Motor neuron (in vitro differentiated cells): ENCODE data around the gene COL4A6. TPM values are rescaled to one million over a fixed set of nuclear protein-coding genes. Genes with fewer than 3 reads are reported as not detected.
"Not testable (repeated sequence)": the region's sequence is repeated elsewhere in the genome, so short reads cannot be mapped to it uniquely, and the experiment has no call there.

Source experiments
- ATAC-seq, 8 experiments: fragments of 200-7000 bp; cut with Tn5 transposase; replicated peaks in 6 of 8; 2 replicates each; pipeline ENCODE4 v1.8.0; 2021; ENCODE audit warnings: mild to moderate bottlenecking in 8 of 8, moderate library complexity in 8 of 8
- H3K27ac ChIP-seq, 2 donors: fragments of 250-450 bp; sonication (Bioruptor Pico); 2 replicates each; pipeline ENCODE4 v1.9.0; 2021; ENCODE audit warnings: antibody characterized with exemption in 2 of 2, mild to moderate bottlenecking in 2 of 2, moderate library complexity in 1 of 2
- H3K4me1 ChIP-seq, 2 donors: fragments of 250-450 bp; sonication (Bioruptor Pico); replicated peaks in 1 of 2; 2 replicates each; pipeline ENCODE4 v1.6.1; 2021; ENCODE audit warnings: antibody characterized with exemption in 2 of 2, mild to moderate bottlenecking in 2 of 2, moderate library complexity in 1 of 2
- H3K4me3 ChIP-seq, 5 donors: fragments of 250-450 bp; sonication (Bioruptor Pico); 2 replicates each; pipeline ENCODE4 v1.9.0; 2021; ENCODE audit warnings: antibody characterized with exemption in 5 of 5, mild to moderate bottlenecking in 5 of 5, moderate library complexity in 4 of 5
- WGBS, 10 experiments: fragments of 450-650 bp; shearing (Covaris generic); methylation state at CpG; one replicate each; pipeline ENCODE4 v1.0.0; 2022; 5-methylcytosine and 5-hydroxymethylcytosine counted together
- in situ Hi-C, 9 experiments: fragments of 400-800 bp; cut with MboI; loops; one replicate each; pipeline ENCODE4 v1.15.0; 2021; ENCODE audit warnings: low sequenced_read_pairs in 9 of 9, low pct_unique_long_range_greater_than_20kb in 2 of 9; ENCODE audit not compliant: unreplicated experiment in 9 of 9
- total RNA-seq, 8 experiments: library from RNA; unstranded; fragments of 300-600 nt; gene quantifications; 2 replicates each; pipeline versions ENCODE4 v1.2.3 to v1.2.4, GENCODE V29; 2022

The COL4A6 gene
- 10 to 100 TPM in 1 of 8 experiments, 1 to 10 TPM in 6, under 1 TPM in 1; 0.76 to 16.2 (median 1.4) TPM for total RNA-seq

DNA sequence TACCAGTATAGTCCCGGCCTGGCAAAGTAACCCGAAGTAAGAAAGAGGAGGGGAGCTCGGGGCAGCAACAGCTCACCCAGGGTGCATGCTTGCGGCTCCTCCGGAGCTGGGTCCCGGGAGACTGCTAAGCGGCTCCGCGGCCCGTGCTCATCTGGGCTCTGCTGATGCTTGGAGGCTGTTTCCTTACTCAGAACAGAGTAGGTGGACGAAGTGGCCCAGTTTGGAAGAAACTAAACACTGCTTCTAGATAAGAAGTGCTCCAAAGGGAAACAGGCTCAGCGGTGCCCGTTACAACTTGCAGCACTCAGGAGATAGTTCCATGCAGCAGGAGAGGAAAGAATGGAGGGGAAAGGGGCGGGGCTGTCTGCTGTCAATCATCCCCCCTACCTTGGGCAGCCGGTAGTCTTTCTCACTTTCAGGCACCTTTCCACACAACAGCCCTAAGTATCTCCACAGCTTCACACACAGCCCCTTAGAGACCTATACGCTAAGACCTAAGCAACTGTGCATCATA, at the start of gene COL4A6:
Gene COL4A6, minus strand, starts transcription at position 313 of the 514 bp plus-strand sequence. Its CDS starts 226 bp downstream, at position 87.
- WGBS, 10 experiments = 0% methylated on average over 2 of the region's 16 CpGs; no CpG with 5 or more reads in 9 of the 10 experiments
- H3K4me1 ChIP-seq = peaks cover 0 to 2% of the 10 kb centered on the region in 2 donors
- H3K27ac ChIP-seq = no peak within 1 kb of the TSS
- peak; percentile 42 to 78 (median 70) for ATAC-seq
- peak within 1 kb of the TSS; percentile 31 to 59 (median 47) for H3K4me3 ChIP-seq
- in situ Hi-C loops = no loop called here

DNA sequence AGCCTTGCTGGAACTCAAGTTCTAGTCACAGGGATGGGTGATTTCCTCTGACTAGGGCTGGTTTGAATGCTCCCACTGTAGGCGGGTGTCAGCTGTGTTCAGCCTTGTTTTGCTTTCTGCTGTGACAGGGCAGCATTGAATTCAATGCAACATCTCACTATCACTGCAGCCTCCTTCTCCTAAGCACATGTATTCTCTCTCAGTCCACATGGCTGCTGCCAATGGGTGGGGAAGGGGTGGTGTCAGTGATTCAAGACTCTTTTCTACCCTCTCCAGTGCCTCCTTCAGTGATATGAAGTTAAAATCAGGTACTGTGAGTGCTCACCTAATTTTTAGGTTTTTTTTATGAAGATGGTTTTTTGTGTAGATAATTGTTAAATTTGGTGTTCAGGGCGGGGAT, 47.7 kb upstream of the COL4A6 start:
- H3K4me1 ChIP-seq = no peaks in the 10 kb centered on the region
- 50 to 100% (median 71%) methylated on average over 1 to 2 of the region's 2 CpGs; no CpG with 5 or more reads in 6 of the 10 experiments for WGBS, 10 experiments
- in situ Hi-C loops = no loop called here
- no peak overlapping the region for H3K27ac ChIP-seq
- no peak overlapping the region for H3K4me3 ChIP-seq
- peak in 1 of 8 experiments; percentile 57 for ATAC-seq

DNA sequence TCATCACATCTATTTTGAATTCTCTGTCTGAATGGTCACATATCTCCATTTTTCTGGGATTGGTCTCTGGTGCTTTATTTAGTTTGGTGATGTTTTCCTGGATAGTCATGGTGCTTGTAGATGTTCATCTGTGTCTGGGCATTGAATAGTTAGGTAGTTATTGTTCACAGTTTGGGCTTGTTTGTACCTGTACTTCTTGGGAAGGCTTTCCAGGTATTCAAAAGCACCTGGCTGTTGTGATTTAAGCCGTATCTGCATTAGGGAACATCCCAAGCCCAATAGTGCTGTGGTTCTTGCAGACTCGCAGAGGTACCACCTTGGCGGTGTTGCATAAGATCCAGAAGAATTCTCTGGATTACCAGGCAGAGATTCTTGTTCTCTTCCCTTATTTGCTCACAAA, 46.0 kb upstream of the COL4A6 start:
- 40 to 70% (median 40%) methylated on average over 1 to 2 of the region's 3 CpGs; no CpG with 5 or more reads in 7 of the 10 experiments for WGBS, 10 experiments
- in situ Hi-C loops = no loop called here
- no peak for ATAC-seq

GRCh38 chrX:108481528-108481927, 43.3 kb upstream of the COL4A6 start:
- H3K4me1 ChIP-seq, ATAC-seq, in situ Hi-C loops, H3K4me3 ChIP-seq, H3K27ac ChIP-seq: not testable (repeated sequence)
- WGBS, 10 experiments = 41 to 54% methylated on average over 4 to 6 of the region's 6 CpGs; no CpG with 5 or more reads in 8 of the 10 experiments

More for the DNA sequence above, 46.0 kb upstream of the COL4A6 start:
- Histone ChIP-seq H3K27ac (no peak overlapping the region), H3K4me1 (no peaks in the 10 kb centered on the region), H3K4me3 (no peak overlapping the region)

DNA sequence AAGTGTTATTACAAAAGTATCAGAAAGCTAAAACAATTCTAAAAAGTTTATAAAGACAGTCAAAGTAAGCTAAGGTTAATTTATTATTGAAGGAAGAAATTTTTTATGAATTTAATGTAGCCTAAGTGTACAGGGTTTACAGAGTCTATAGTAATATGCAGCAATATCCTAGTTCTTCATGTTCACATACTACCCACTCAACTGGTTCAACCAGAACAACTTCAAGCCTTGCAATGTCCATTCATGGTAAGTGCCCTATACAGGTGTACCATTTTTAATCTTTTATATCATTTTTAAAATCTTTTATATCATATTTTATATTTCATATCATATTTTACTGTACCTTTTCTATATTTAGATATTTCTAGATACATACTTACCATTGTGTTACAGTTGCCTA, 35.8 kb upstream of the COL4A6 start:
- ATAC-seq = no peak

DNA sequence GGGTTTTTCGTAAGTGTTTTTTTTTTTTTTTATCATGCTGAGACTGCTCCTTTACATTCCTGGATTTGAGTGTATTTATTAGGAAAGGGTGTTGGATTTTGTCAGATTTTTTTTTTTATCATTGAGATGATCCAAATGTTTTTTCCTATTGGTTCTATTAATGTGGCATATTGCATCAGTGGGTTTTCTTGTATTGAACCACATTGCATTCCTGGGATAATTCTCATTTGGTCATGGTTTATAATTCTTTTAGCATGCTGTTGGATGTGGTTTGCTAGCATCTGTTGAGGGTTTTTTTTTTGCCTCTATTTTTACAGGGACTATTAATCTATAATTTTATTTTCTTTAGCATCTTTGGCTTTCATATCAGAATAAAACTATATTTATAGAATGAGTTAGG, 30.3 kb upstream of the COL4A6 start:
- ATAC-seq = no peak
- 9 to 88% (median 71%) methylated on average over 1 of the region's 1 CpG; no CpG with 5 or more reads in 5 of the 10 experiments for WGBS, 10 experiments
- Histone ChIP-seq H3K4me1 (no peaks in the 10 kb centered on the region), H3K27ac (no peak overlapping the region), H3K4me3 (no peak overlapping the region)
- in situ Hi-C loops = no loop called here

More for the DNA sequence above, 35.8 kb upstream of the COL4A6 start:
- no peak overlapping the region for H3K4me3 ChIP-seq
- no peak overlapping the region for H3K27ac ChIP-seq
- no peaks in the 10 kb centered on the region for H3K4me1 ChIP-seq
- in situ Hi-C loops = no loop called here

DNA sequence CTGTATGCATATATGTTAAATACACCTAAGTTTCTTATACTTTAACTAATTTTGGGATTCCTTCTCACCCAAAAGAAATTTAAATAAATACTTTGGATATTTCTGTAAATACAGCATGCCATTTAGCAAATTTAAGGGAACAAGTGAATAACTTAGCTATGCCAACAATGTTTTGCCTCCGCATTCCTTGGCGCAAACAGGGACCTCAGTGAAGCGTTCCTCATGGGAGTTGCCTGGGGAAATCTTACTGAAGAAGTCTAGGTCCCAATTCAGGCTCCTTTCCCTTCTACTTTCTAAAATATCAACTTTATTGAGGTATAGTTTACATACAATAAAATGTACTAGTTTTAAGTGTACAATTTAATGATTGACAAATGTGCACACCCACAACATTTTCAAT, 26.4 kb upstream of the COL4A6 start:
- peak in 1 of 8 experiments; percentile 46 for ATAC-seq
- 12 to 100% (median 83%) methylated on average over 1 to 3 of the region's 3 CpGs; no CpG with 5 or more reads in 6 of the 10 experiments for WGBS, 10 experiments
- in situ Hi-C loops = no loop called here
- Histone ChIP-seq H3K4me1 (no peaks in the 10 kb centered on the region), H3K4me3 (no peak overlapping the region), H3K27ac (no peak overlapping the region)

DNA sequence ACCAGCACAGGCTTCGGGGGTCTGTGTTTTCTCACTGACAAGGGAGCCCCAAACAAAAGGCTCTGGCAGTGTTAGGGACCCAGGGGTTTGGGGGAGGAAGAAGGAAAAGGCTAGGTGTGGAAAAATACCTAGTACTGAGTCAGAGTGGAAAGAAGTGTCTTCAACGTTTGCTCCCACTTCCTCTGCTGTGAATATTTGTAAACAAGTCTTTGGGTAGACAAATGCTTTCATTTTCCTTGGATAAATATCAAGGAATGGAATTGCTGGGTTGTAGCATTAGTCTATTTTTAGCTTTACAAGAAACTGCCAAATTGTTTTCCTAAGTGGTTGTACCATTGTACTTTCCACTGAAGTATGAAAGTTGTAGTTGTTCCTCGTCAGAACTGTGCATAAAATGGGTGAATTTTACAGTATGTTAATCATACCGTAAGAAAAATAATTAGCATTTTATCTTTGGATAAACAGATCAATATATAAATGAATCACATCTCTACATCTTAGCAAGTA, 18.8 kb upstream of the COL4A6 start:
- ATAC-seq = no peak
- in situ Hi-C loops = no loop called here
- H3K4me3 ChIP-seq = no peak overlapping the region
- no peak overlapping the region for H3K27ac ChIP-seq
- 6 to 94% (median 73%) methylated on average over 1 to 4 of the region's 4 CpGs; no CpG with 5 or more reads in 4 of the 10 experiments for WGBS, 10 experiments
- H3K4me1 ChIP-seq = no peaks in the 10 kb centered on the region

GRCh38 chrX:108453841-108454240, 15.6 kb upstream of the COL4A6 start:
- ATAC-seq = no peak
- in situ Hi-C loops = no loop called here
- Histone ChIP-seq H3K4me1 (no peaks in the 10 kb centered on the region), H3K4me3 (no peak overlapping the region), H3K27ac (no peak overlapping the region)
- WGBS, 10 experiments = 23 to 100% (median 43%) methylated on average over 1 to 3 of the region's 3 CpGs; no CpG with 5 or more reads in 3 of the 10 experiments

- ATAC-seq = peak in 3 of 8 experiments; percentile 48 to 61 (median 48)
- in situ Hi-C loops = no loop called here
Measured at GRCh38 chrX:108447303-108447702, 9.1 kb upstream of the COL4A6 start.

DNA sequence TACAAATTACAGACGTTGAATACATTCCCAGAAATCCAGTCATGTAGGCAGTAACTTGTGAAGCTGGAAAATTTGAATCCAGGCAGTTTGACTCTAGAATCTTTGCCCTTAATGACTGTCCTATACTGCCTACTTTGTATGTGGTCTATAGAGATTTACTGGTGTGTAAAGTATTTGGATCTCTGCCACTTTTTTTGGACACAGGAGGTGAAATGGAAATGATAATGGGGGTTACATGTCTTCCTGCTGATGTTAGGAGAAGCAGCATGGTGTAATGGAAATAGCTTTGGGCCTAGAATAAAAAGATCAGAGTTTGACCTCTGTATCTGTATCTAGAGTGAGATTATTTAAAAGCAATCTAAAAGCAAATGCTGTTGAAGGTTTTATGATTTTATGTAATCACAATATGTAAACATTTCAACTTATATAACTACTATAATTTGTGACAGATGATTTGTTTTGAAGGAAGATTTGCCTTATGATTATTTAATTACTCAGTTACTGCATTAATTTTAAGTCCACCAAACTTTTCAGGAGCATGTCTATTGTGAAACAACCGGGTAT, 4.8 kb upstream of the COL4A6 start:
- in situ Hi-C loops = no loop called here
- no peak overlapping the region for H3K4me3 ChIP-seq
- 0 to 100% (median 43%) methylated on average over 1 to 2 of the region's 2 CpGs; no CpG with 5 or more reads in 5 of the 10 experiments for WGBS, 10 experiments
- peaks cover 0 to 2% of the 10 kb centered on the region in 2 donors for H3K4me1 ChIP-seq
- no peak for ATAC-seq
- H3K27ac ChIP-seq = no peak overlapping the region

More at GRCh38 chrX:108447303-108447702, 9.1 kb upstream of the COL4A6 start:
- 0 to 86% (median 60%) methylated on average over 1 to 2 of the region's 2 CpGs; no CpG with 5 or more reads in 5 of the 10 experiments for WGBS, 10 experiments
- Histone ChIP-seq H3K4me3 (no peak overlapping the region), H3K4me1 (no peaks in the 10 kb centered on the region), H3K27ac (no peak overlapping the region)

DNA sequence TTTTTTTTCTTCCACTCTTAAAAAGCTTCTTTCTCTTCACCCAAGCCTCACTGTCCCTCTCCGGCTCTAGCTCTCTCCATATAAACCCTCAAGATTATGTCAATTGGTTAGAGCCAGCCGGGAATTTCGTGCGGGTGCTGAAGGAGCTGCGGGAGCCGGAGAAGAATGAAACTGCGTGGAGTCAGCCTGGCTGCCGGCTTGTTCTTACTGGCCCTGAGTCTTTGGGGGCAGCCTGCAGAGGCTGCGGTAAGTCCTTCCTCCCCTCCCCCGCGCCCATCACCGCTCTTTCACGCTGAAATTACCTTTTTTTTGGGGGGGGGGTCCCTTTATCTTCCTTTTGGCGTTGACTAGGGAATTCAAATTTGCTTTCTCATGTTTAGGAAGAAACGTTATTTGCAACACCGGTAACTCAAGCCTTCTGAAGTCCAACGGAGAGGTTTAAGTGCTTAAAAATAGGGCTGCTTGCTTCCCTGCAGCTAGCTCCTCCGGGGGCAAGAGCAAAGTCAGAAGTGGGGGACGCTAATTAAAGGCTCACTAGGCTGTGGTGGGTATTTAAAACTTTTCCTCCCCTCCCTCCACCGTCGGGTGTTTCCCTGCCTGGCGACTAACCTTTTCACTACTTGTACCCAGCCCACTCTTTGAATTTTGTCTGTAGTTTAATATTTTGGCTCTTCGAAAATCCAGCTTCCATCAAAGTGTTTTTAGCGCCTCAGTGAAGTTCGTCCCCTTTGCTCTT, 1.9 kb upstream of the COL4A6 start:
- Histone ChIP-seq H3K4me1 (peaks cover 0 to 2% of the 10 kb centered on the region in 2 donors), H3K4me3 (peak overlapping the region; percentile 31 to 59 (median 47)), H3K27ac (peak overlapping the region in 1 of 2 donors; percentile 77)
- in situ Hi-C loops = no loop called here
- 0 to 15% (median 3%) methylated on average over 2 to 19 of the region's 25 CpGs; no CpG with 5 or more reads in 5 of the 10 experiments for WGBS, 10 experiments
- ATAC-seq = peak; percentile 46 to 70 (median 61)

DNA sequence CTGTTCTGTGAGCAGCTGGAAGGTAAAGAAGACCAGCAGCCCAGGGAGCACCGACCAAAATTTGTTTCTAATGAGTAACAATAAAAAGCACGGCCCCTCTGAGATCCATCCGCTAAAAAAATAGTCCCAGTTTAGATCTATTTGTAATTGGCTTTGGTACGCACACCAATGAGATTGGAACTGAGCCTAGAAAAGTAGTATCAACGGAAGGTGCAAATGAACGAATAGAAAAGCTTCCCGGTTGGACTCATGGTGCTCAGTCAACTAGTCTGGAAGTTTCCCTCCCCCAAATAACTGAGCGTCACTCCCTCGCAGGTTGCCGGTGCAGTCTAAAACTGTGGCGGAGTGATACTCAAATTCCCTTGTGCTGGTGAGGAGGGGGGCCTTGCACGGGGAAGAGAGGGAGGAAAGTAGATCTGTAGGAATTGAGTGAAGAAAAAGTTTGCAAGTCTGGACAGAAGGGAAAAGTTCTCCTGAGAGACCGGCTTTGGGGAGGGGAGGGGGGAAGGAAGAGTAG, 1.3 kb upstream of the COL4A6 start, which contains the start of gene COL4A5:
Gene COL4A5, plus strand, starts transcription at position 413 of the 517 bp plus-strand sequence. CDS start 288 bp downstream, outside the sequence.
- Histone ChIP-seq H3K4me3 (peak within 1 kb of the TSS; percentile 31 to 59 (median 47)), H3K27ac (peak within 1 kb of the TSS in 1 of 2 donors; percentile 77), H3K4me1 (peaks cover 0 to 2% of the 10 kb centered on the region in 2 donors)
- ATAC-seq = peak; percentile 67 to 85 (median 74)
- 0 to 27% (median 7%) methylated on average over 1 to 8 of the region's 13 CpGs; no CpG with 5 or more reads in 6 of the 10 experiments for WGBS, 10 experiments
- in situ Hi-C loops = no loop called here
